Endothelial cell (in vitro differentiated cells): ENCODE data around the gene HSD17B3. TPM values are rescaled to one million over a fixed set of nuclear protein-coding genes. Genes with fewer than 3 reads are reported as not detected.

Experiments
- DNase-seq: peaks from one replicate; pipeline ENCODE4 v3.0.0; 2021; ENCODE audit warnings: low spot score
- H3K27ac Mint-ChIP-seq: one replicate; pipeline ENCODE4 v1.8.0; 2021; ENCODE audit warnings: mixed read lengths, inconsistent platforms; ENCODE audit not compliant: unreplicated experiment
- H3K27me3 Mint-ChIP-seq: one replicate; pipeline ENCODE4 v1.8.0; 2021; ENCODE audit warnings: mild to moderate bottlenecking, moderate library complexity, mixed read lengths, inconsistent platforms; ENCODE audit not compliant: unreplicated experiment
- H3K36me3 Mint-ChIP-seq: one replicate; pipeline ENCODE4 v1.8.0; 2021; ENCODE audit warnings: mild to moderate bottlenecking, low read depth, mixed read lengths, inconsistent platforms; ENCODE audit not compliant: unreplicated experiment
- H3K4me1 Mint-ChIP-seq: one replicate; pipeline ENCODE4 v1.8.0; 2021; ENCODE audit warnings: mild to moderate bottlenecking, mixed read lengths, inconsistent platforms; ENCODE audit not compliant: unreplicated experiment
- H3K4me3 Mint-ChIP-seq: one replicate; pipeline ENCODE4 v1.8.0; 2021; ENCODE audit warnings: mild to moderate bottlenecking, mixed read lengths, inconsistent platforms; ENCODE audit not compliant: unreplicated experiment
- H3K9me3 Mint-ChIP-seq: one replicate; pipeline ENCODE4 v1.8.0; 2021; ENCODE audit warnings: mixed read lengths, inconsistent platforms; ENCODE audit not compliant: unreplicated experiment
- CTCF ChIP-seq: fragments of 200-600 bp; sonication (generic); IDR thresholded peaks from one replicate; pipeline ENCODE4 v1.5.0; 2021; ENCODE audit warnings: antibody characterized with exemption; ENCODE audit not compliant: unreplicated experiment
- total RNA-seq: library from RNA; stranded (reverse); fragmentation: NEBNext Ultra II Directional; extraction: Animal tissue kit (Norgen Biotek cat#: 25700); gene quantifications from one replicate; pipeline ENCODE4 v1.2.1, GENCODE V29; 2021; ENCODE audit not compliant: unreplicated experiment

Gene HSD17B3
- total RNA-seq, 1 donor from 2014 or later = not detected

DNA sequence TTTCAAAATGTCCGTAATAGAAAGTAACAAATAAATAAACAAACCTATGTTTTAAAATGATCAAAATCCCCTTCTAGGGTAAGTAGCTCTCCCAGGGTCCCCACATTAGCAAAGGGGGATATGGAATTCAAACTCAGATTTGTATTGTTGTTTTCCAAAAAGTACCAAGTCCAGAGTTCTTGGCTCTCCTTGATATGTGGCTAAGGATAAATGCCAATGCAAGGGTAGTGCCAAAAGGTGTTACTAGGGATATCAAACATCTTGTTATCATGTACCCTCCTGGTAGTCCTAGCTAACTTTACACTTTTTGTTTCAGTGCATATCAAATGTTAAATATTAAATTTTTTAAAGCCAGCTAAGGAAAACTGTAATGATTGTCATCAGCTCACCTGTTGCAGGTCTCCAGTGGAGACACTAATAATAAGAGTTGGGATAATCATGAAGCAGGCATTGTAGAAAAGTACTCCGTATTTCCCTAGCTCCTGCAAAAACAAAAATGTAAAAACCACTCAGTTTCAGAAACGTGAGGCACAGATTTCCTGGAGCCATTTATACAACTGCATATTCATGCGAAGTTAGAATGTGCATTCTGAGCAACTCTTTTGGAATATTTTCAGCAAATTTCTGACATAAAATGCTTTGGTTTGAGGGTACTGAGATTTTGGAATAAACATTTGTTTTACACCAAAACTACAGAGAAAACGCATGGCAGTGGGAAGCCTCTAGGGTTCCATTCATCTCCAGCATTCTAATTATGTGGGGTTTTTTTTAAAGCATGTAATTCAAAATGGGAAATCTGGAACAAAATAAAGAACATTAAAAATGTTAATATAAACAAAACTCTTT is 41.8 kb upstream of the HSD17B3 start:
- TF ChIP-seq CTCF = no peak
- DNase-seq = no peak
- H3K9me3 Mint-ChIP-seq = no peaks in the 10 kb centered on the region
- H3K27me3 Mint-ChIP-seq = peaks cover 1% of the 10 kb centered on the region
- no peak overlapping the region for H3K4me3 Mint-ChIP-seq
- H3K4me1 Mint-ChIP-seq = peaks cover 10% of the 10 kb centered on the region
- no peak overlapping the region for H3K27ac Mint-ChIP-seq
- H3K36me3 Mint-ChIP-seq = peaks cover 11% of the 10 kb centered on the region

- TF ChIP-seq CTCF = no peak
- peaks cover 1% of the 10 kb centered on the region for H3K36me3 Mint-ChIP-seq
Measured at GRCh38 chr9:96342571-96343245, 40.7 kb upstream of the HSD17B3 start.

DNA sequence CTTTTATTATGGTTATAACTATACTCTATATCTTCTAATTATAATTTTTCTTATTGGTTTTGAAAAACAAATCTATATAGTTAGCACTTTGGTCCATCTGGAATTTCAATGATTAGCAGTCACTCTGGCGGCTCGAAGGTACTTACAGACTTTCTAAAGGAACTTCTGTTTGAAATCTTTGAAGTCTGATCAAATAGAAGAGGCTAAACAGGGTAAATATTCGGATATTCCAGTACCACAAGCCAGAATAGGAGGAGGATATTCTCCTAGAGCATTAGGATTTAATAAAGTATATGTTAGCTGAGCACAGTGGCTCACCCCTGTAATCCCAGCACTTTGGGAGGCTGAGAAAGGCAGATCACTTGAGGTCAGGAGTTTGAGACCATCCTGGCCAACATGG is 38.7 kb upstream of the HSD17B3 start:
- Mint-ChIP-seq H3K4me3 (no peak overlapping the region), H3K27ac (no peak overlapping the region), H3K4me1 (peaks cover 4% of the 10 kb centered on the region), H3K9me3 (no peaks in the 10 kb centered on the region), H3K36me3 (no peaks in the 10 kb centered on the region), H3K27me3 (no peaks in the 10 kb centered on the region)
- DNase-seq = no peak
- TF ChIP-seq CTCF = no peak

More at GRCh38 chr9:96342571-96343245, 40.7 kb upstream of the HSD17B3 start:
- Mint-ChIP-seq H3K4me3 (no peak overlapping the region), H3K27me3 (peaks cover 1% of the 10 kb centered on the region), H3K27ac (no peak overlapping the region), H3K4me1 (peaks cover 10% of the 10 kb centered on the region), H3K9me3 (no peaks in the 10 kb centered on the region)
- DNase-seq = no peak

GRCh38 chr9:96338299-96338698 is 36.3 kb upstream of the HSD17B3 start:
- no peak overlapping the region for H3K4me3 Mint-ChIP-seq
- H3K9me3 Mint-ChIP-seq = no peaks in the 10 kb centered on the region
- H3K4me1 Mint-ChIP-seq = no peaks in the 10 kb centered on the region
- no peak overlapping the region for H3K27ac Mint-ChIP-seq
- H3K27me3 Mint-ChIP-seq = no peaks in the 10 kb centered on the region
- TF ChIP-seq CTCF = no peak
- peaks cover 3% of the 10 kb centered on the region for H3K36me3 Mint-ChIP-seq
- DNase-seq = no peak

DNA sequence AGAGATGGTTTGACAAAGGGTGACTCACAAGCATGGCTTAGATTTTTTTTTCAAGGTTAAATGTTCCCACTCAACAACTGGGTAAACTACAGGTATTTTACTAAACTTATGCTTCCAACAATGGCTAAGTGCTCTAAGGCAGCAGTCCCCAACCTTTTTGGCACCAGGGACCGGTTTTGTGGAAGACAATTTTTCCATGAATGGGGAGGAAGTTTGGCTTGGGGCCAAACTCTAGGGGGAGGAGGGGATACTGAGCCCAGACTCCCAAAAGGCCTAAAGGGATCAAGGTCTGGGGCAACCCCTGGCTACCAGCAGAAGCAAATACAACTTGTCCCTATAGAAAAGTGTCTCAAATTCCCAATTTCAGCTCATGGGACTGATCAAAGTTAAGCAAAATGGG is 32.0 kb upstream of the HSD17B3 start:
- no peak for TF ChIP-seq CTCF
- Mint-ChIP-seq H3K4me3 (no peak overlapping the region), H3K27me3 (no peaks in the 10 kb centered on the region), H3K27ac (no peak overlapping the region), H3K4me1 (no peaks in the 10 kb centered on the region), H3K9me3 (no peaks in the 10 kb centered on the region), H3K36me3 (peaks cover 3% of the 10 kb centered on the region)
- DNase-seq = no peak
